Liver (tissue), 9 donors: ENCODE results near the gene GLYAT. TPM values are rescaled to one million over a fixed set of nuclear protein-coding genes. Genes with fewer than 3 reads are reported as not detected.

Experiments used
- DNase-seq: peaks from one replicate; pipeline ENCODE4 v3.0.0-alpha.2; 2017; ENCODE audit warnings: low spot score
- H3K27ac ChIP-seq, 2 donors: one replicate each; pipeline ENCODE4 v1.7.0; 2013; ENCODE audit warnings: inconsistent platforms in 2 of 2, low read length in 2 of 2, control low read depth in 1 of 2, low read depth in 1 of 2, mild to moderate bottlenecking in 1 of 2
- H3K27me3 ChIP-seq, 4 donors: one replicate each; pipeline versions ENCODE4 v1.6.1 to v1.7.0; 2013; ENCODE audit warnings: low read length in 3 of 4, inconsistent platforms in 1 of 4, mild to moderate bottlenecking in 1 of 4, moderate library complexity in 1 of 4; ENCODE audit not compliant: control insufficient read depth in 4 of 4, insufficient read depth in 4 of 4
- H3K36me3 ChIP-seq, 4 donors: one replicate each; pipeline versions ENCODE4 v1.6.1 to v1.7.0; 2013; ENCODE audit warnings: low read length in 3 of 4, mild to moderate bottlenecking in 3 of 4, low read depth in 1 of 4, moderate library complexity in 1 of 4; ENCODE audit not compliant: control insufficient read depth in 4 of 4, insufficient read depth in 3 of 4
- H3K4me1 ChIP-seq, 4 donors: one replicate each; pipeline versions ENCODE4 v1.6.1 to v1.7.0; 2013; ENCODE audit warnings: low read length in 3 of 4, mild to moderate bottlenecking in 3 of 4, moderate library complexity in 1 of 4; ENCODE audit not compliant: control insufficient read depth in 4 of 4, insufficient read depth in 4 of 4
- H3K4me3 ChIP-seq, 3 donors: one replicate each; pipeline versions ENCODE4 v1.6.1 to v1.7.0; 2013; ENCODE audit warnings: low read length in 3 of 3, control low read depth in 1 of 3, low read depth in 1 of 3, mild to moderate bottlenecking in 1 of 3
- H3K9ac ChIP-seq, 2 donors: one replicate each; pipeline ENCODE4 v1.7.0; 2013; ENCODE audit warnings: low read length in 2 of 2, mild to moderate bottlenecking in 2 of 2, moderate library complexity in 2 of 2, control low read depth in 1 of 2, low read depth in 1 of 2
- H3K9me3 ChIP-seq, 4 donors: one replicate each; pipeline versions ENCODE4 v1.6.1 to v1.7.0; 2013; ENCODE audit warnings: low read length in 3 of 4; ENCODE audit not compliant: control insufficient read depth in 4 of 4
- CTCF ChIP-seq: fragments of 150-350 bp; IDR thresholded peaks from 2 replicates; pipeline ENCODE4 v1.5.1; 2017; ENCODE audit warnings: improper control_type of control experiment, low read depth, low read length; ENCODE audit not compliant: missing input control
- EGR1 ChIP-seq, 2 donors: IDR thresholded peaks; 2 replicates each; pipeline ENCODE4 v1.6.1; 2016 to 2018; ENCODE audit warnings: antibody characterized with exemption in 2 of 2, low read depth in 2 of 2
- FOXA1 ChIP-seq: IDR thresholded peaks from 2 replicates; pipeline ENCODE4 v1.6.1; 2016; ENCODE audit warnings: antibody characterized with exemption
- FOXA2 ChIP-seq: IDR thresholded peaks from 2 replicates; pipeline ENCODE4 v1.6.1; 2016; ENCODE audit warnings: antibody characterized with exemption
- GABPA ChIP-seq, 2 donors: IDR thresholded peaks in 1 of 2; conservative IDR thresholded peaks in 1 of 2; 2 replicates each; pipeline ENCODE4 v1.6.1; 2016; ENCODE audit warnings: antibody characterized with exemption in 2 of 2, mild to moderate bottlenecking in 1 of 2, moderate library complexity in 1 of 2
- HNF4G ChIP-seq: IDR thresholded peaks from 2 replicates; pipeline ENCODE4 v1.6.1; 2016; ENCODE audit warnings: antibody characterized with exemption
- JUND ChIP-seq, 2 donors: IDR thresholded peaks; 2 replicates each; pipeline ENCODE4 v1.6.1; 2016; ENCODE audit warnings: antibody characterized with exemption in 2 of 2
- MAX ChIP-seq: IDR thresholded peaks from 2 replicates; pipeline ENCODE4 v1.6.1; 2016; ENCODE audit warnings: antibody characterized with exemption
- RAD21 ChIP-seq, 2 donors: IDR thresholded peaks; 2 replicates each; pipeline ENCODE4 v1.6.1; 2016; ENCODE audit warnings: antibody characterized with exemption in 2 of 2, mild to moderate bottlenecking in 2 of 2
- REST ChIP-seq: IDR thresholded peaks from 2 replicates; pipeline ENCODE4 v1.6.1; 2016; ENCODE audit warnings: antibody characterized with exemption, mild to moderate bottlenecking
- RXRA ChIP-seq, 2 donors: IDR thresholded peaks; 2 replicates each; pipeline ENCODE4 v1.6.1; 2017 to 2018; ENCODE audit warnings: antibody characterized with exemption in 2 of 2, mild to moderate bottlenecking in 1 of 2
- SP1 ChIP-seq: IDR thresholded peaks from 2 replicates; pipeline ENCODE4 v1.6.1; 2018; ENCODE audit warnings: antibody characterized with exemption, mild to moderate bottlenecking
- TAF1 ChIP-seq: conservative IDR thresholded peaks from 2 replicates; pipeline ENCODE4 v1.6.1; 2016; ENCODE audit warnings: antibody characterized with exemption, mild to moderate bottlenecking
- YY1 ChIP-seq: IDR thresholded peaks from 2 replicates; pipeline ENCODE4 v1.6.1; 2016; ENCODE audit warnings: antibody characterized with exemption, mild to moderate bottlenecking
- ZBTB33 ChIP-seq: IDR thresholded peaks from 2 replicates; pipeline ENCODE4 v1.6.1; 2016; ENCODE audit warnings: antibody characterized with exemption
- WGBS: extraction: QIAGEN DNeasy Blood & Tissue Kit; methylation state at CpG from one replicate; pipeline ENCODE4 v1.1.7; 2013; 5-methylcytosine and 5-hydroxymethylcytosine counted together
- polyA plus RNA-seq, 2 donors: library from polyadenylated mRNA; stranded (reverse) in 1 of 2; unstranded in 1 of 2; fragments of 200-250 nt in 1 of 2; fragments of >200 nt in 1 of 2; fragmentation: Nextera tagmentation in 1 of 2; extraction: Ambion mirVana in 1 of 2; gene quantifications; one replicate each; pipeline versions ENCODE4 v1.2.1 to v1.2.3, GENCODE V29; 2013 to 2015
- total RNA-seq, 2 donors: library from RNA; depleted of rRNA; stranded (reverse); fragments of >200 nt; gene quantifications; one replicate each; pipeline ENCODE4 v1.2.3, GENCODE V29; 2014
- donor health status: healthy.
- donor health status: healthy.
- donor health status: healthy.
- donor health status: healthy.
- donor health status: healthy.

Gene GLYAT
- total and polyA plus RNA-seq, 4 donors, result 5.6 to 181 (median 110) TPM

- TF ChIP-seq RAD21 (IDR thresholded peaks at IDR 0.05), result no peak
- TF ChIP-seq GABPA (IDR thresholded peaks at IDR 0.05 in 1 of 2, conservative IDR thresholded peaks at IDR 0.05 in 1 of 2), result no peak
- no peak for TF ChIP-seq JUND (IDR thresholded peaks at IDR 0.05)
Observed at GRCh38 chr11:58742140-58742539, 10.4 kb upstream of the GLYAT start (continued).

GRCh38 chr11:58741127-58741526 lies 9.4 kb upstream of the GLYAT start:
- DNase-seq, result no peak
- no peaks in the 10 kb centered on the region for H3K4me1 ChIP-seq
- no peaks in the 10 kb centered on the region for H3K36me3 ChIP-seq
- peaks cover 4 to 13% (median 8%) of the 10 kb centered on the region in 4 donors for H3K9me3 ChIP-seq
- H3K27me3 ChIP-seq, result no peaks in the 10 kb centered on the region
- no peak overlapping the region for H3K27ac ChIP-seq
- no peak for TF ChIP-seq EGR1 (IDR thresholded peaks at IDR 0.05; ENCODE audit: low read depth in 2 of 2)
- no peak for TF ChIP-seq JUND (IDR thresholded peaks at IDR 0.05)
- no peak for TF ChIP-seq TAF1
- no peak for TF ChIP-seq ZBTB33
- TF ChIP-seq HNF4G, result no peak
- TF ChIP-seq GABPA (IDR thresholded peaks at IDR 0.05 in 1 of 2, conservative IDR thresholded peaks at IDR 0.05 in 1 of 2), result no peak
- no peak for TF ChIP-seq CTCF
- no peak for TF ChIP-seq FOXA2
- no peak for TF ChIP-seq YY1
- TF ChIP-seq RAD21 (IDR thresholded peaks at IDR 0.05), result no peak
- no peak for TF ChIP-seq SP1
- no peak for TF ChIP-seq REST
- 93% methylated on average over 1 of the region's 1 CpG for WGBS
- H3K4me3 ChIP-seq, result no peak overlapping the region
- H3K9ac ChIP-seq, result no peak overlapping the region

- Histone ChIP-seq H3K36me3 (no peaks in the 10 kb centered on the region), H3K9me3 (peaks cover 4 to 13% (median 8%) of the 10 kb centered on the region in 4 donors), H3K27me3 (no peaks in the 10 kb centered on the region), H3K9ac (no peak overlapping the region), H3K4me1 (peaks cover 0 to 4% (median 3%) of the 10 kb centered on the region in 4 donors), H3K27ac (no peak overlapping the region), H3K4me3 (no peak overlapping the region)
- TF ChIP-seq MAX, result no peak
- no peak for TF ChIP-seq SP1
- no peak for TF ChIP-seq FOXA1
- no peak for TF ChIP-seq CTCF
- TF ChIP-seq RXRA (IDR thresholded peaks at IDR 0.05), result no peak
- TF ChIP-seq YY1, result no peak
- no peak for TF ChIP-seq HNF4G
- 90% methylated on average over 4 of the region's 4 CpGs for WGBS
- DNase-seq, result no peak
Observed at GRCh38 chr11:58740447-58740846, 8.7 kb upstream of the GLYAT start.
